Measurements from ENCODE around the gene CCND1. TPM values are rescaled to one million over a fixed set of nuclear protein-coding genes. Genes with fewer than 3 reads are reported as not detected.

CCND1 gene
- total and polyA plus RNA-seq, 2 experiments from 2014 or later: 20.1 to 36.5 TPM

DNA sequence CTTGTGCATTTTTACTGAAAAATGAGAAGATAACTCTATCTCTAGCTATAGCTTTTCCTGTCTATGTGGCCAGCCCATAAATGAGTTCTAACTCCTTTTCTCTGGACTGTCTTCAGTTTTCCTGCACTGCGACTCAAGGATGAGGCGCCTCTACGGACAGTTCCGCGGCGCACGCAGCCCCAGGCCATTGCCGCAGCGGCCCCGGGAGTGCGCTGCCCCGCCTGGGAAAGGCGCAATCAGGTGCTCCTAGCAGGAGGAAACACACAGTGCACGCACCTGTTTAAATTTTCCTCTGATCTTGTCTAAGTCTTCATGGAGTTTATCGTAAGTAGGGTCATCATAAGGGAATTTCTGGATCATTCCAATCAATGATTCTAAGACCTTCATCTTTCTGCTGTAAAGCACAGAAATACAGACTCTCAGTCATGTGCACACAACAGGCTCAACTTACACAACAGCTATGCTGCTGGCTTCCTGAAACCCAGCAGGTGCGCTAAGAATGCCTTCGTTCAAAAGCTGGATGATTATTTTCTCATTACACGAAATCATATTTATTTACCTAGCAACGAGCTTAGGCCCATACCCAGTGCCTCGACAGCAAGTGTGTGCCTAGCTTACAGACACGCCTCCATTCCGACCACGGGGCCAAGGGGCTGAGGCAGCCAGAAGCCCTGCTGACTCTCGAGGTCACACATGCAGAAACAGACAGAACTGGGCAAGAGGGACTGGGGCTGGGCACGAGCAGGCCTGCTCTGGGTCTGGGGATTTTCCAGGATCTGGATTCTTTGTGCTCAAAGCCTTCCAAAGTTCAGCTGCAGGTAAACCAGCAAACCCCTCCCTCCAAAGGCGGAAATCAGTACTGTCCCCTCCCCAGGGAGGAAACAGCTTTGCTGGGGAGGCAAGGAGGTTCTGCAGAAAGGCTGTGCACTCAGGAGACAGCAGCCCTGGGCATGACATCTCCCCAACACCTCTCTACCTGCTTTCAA, 27.0 kb downstream of the CCND1 start:
- DNase-seq (ENCODE audit: low read depth in 1 of 2, low spot score in 1 of 2): no peak
- H3K4me3 ChIP-seq: no peak overlapping the region
- H3K4me1 ChIP-seq (ENCODE audit: low read depth): no peaks in the 10 kb centered on the region
- peaks cover 3% of the 10 kb centered on the region for H3K36me3 ChIP-seq
- TF ChIP-seq, protein P1, sequence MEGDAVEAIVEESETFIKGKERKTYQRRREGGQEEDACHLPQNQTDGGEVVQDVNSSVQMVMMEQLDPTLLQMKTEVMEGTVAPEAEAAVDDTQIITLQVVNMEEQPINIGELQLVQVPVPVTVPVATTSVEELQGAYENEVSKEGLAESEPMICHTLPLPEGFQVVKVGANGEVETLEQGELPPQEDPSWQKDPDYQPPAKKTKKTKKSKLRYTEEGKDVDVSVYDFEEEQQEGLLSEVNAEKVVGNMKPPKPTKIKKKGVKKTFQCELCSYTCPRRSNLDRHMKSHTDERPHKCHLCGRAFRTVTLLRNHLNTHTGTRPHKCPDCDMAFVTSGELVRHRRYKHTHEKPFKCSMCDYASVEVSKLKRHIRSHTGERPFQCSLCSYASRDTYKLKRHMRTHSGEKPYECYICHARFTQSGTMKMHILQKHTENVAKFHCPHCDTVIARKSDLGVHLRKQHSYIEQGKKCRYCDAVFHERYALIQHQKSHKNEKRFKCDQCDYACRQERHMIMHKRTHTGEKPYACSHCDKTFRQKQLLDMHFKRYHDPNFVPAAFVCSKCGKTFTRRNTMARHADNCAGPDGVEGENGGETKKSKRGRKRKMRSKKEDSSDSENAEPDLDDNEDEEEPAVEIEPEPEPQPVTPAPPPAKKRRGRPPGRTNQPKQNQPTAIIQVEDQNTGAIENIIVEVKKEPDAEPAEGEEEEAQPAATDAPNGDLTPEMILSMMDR (IDR thresholded peaks at IDR 0.05; ENCODE audit: low read depth, low read length): no peak
- no peaks in the 10 kb centered on the region for H3K9me3 ChIP-seq (ENCODE audit: low read depth)
- H3K27me3 ChIP-seq: no peaks in the 10 kb centered on the region
- H3K27ac ChIP-seq: no peak overlapping the region

DNA sequence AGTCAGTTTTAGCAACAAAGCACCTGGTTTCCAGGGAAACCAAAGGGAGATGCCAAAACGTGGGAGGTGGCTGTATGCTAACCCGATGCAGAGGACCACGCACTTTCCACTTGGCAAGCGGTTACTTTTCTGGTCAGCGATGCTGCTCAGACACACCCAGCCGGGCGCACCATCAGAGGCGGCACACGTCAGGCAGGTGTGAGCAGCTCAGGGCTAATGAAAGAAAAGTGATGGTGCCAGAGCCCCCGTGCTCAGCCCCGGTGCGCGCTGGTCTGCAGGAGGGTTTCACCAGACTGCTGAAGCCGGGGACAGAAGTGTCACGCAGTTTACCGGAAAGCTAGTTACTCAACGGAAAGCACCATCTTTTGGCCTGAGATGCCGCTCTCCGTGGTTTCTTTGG, 28.5 kb downstream of the CCND1 start:
- peaks cover 3% of the 10 kb centered on the region for H3K36me3 ChIP-seq
- H3K27ac ChIP-seq: no peak overlapping the region
- H3K27me3 ChIP-seq: no peaks in the 10 kb centered on the region
- H3K4me3 ChIP-seq: no peak overlapping the region
- no peaks in the 10 kb centered on the region for H3K9me3 ChIP-seq (ENCODE audit: low read depth)
- DNase-seq (ENCODE audit: low read depth in 1 of 2, low spot score in 1 of 2): no peak
- TF ChIP-seq, protein P1 (IDR thresholded peaks at IDR 0.05; ENCODE audit: low read depth, low read length): no peak
- peaks cover 4% of the 10 kb centered on the region for H3K4me1 ChIP-seq (ENCODE audit: low read depth)

DNA sequence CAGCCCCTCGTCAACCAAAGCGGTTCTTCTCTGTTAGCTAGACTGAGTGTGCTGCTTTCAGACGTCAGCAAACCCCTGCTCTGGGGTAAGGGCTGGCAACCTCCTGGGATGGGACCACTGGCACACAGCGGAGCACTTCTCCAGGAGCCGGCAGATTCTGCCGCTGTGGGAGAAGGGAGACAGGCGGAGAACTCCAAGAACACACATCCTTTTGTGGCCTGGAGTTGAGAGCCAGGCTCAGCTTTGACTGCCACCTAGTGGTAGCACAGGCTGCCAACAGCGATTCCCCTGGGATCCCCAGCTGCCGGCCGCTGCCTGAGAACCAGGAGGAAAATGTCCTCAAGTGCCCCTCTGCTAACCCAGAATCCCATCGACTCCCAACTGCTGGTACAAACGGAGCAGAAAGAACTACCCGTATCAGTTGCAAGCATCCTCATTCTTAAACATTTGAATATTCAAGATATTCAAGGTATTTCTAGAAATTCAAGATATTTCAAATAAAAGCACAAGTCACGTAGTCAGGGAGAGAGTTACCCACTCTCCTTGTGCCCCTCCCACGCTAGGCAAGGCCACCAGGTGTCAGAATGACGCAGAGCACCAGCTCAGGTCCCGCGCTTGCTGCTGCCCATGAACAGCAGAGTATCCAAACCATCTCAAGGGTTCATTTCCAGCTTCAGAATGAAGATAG, 29.3 kb downstream of the CCND1 start:
- peaks cover 4% of the 10 kb centered on the region for H3K4me1 ChIP-seq (ENCODE audit: low read depth)
- no peaks in the 10 kb centered on the region for H3K27me3 ChIP-seq
- H3K9me3 ChIP-seq (ENCODE audit: low read depth): no peaks in the 10 kb centered on the region
- DNase-seq (ENCODE audit: low read depth in 1 of 2, low spot score in 1 of 2): peak; percentile 90 to 93
- H3K36me3 ChIP-seq: peaks cover 3% of the 10 kb centered on the region
- H3K27ac ChIP-seq: peak overlapping the region; percentile 3
- no peak overlapping the region for H3K4me3 ChIP-seq
- TF ChIP-seq, protein P1 (IDR thresholded peaks at IDR 0.05; ENCODE audit: low read depth, low read length): peak; percentile 96

DNA sequence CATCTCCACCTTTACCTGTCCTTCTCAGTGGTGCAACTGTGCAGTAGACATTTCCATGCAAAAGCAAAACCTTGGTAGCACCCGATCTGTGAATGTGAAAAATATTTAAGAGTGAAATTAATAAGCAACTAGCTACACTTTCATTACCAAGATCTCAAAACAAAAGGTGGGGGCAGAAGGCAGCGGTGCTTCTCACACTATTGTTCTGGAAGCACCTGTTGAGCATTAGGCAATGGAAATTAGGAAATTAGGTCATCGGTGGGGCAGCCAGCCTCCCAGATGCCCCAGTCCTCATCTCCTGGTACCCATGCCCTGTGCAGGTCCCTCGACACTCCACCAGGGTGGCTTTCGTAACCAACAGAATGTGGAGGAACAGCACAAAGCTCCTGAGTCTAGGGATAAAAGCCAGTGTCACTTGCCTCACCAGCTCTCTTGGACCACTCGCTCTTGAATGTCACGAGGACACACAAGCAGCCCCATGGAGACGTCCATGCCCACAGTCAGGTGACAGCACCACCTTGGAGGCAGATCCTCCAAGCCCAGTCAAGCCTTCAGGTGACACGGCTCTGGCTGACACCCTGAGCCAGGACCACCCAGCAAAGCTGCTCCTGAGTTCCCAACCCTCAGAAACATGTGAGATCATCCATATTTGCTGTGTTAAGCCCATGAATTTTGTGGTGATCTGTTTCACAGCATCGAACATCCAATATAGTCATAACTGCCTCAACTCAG, 30.9 kb downstream of the CCND1 start:
- H3K27me3 ChIP-seq: no peaks in the 10 kb centered on the region
- H3K36me3 ChIP-seq: peaks cover 3% of the 10 kb centered on the region
- H3K27ac ChIP-seq: no peak overlapping the region
- no peak for DNase-seq (ENCODE audit: low read depth in 1 of 2, low spot score in 1 of 2)
- no peaks in the 10 kb centered on the region for H3K9me3 ChIP-seq (ENCODE audit: low read depth)
- TF ChIP-seq, protein P1 (IDR thresholded peaks at IDR 0.05; ENCODE audit: low read depth, low read length): no peak
- H3K4me1 ChIP-seq (ENCODE audit: low read depth): peaks cover 4% of the 10 kb centered on the region
- H3K4me3 ChIP-seq: no peak overlapping the region

DNA sequence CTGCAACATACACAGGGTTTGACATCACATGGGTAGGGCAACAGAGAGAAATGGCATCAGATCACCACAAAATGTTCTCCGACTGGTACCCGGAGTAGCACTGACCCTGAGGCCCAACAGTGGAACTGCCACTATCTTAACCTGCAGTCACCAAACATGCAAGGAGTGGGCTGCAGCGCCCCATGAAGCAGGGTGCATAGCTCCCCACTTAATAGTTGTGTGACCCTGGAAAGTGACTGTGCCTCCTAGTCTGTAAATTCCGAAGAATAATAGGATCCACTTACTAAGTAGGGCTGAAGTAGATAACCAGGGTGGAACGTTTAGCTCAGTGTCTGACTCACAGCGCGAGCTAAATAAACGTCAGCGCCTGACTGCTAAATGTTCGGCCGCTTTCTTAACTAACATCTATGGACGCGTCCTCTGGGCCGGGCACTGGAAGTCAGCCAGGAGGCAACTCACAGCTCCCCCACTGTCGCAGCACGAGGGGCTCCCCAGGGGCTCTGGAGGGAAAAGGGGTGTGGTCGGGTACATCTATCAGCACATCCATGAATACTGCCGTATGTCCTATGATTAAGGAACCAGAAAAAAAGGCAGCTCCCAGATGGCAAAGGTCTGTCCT, 33.4 kb downstream of the CCND1 start:
- Histone ChIP-seq H3K27ac (no peak overlapping the region), H3K27me3 (no peaks in the 10 kb centered on the region), H3K36me3 (peaks cover 3% of the 10 kb centered on the region), H3K4me3 (peak overlapping the region; percentile 90), H3K4me1 (ENCODE audit: low read depth) (peaks cover 4% of the 10 kb centered on the region), H3K9me3 (ENCODE audit: low read depth) (no peaks in the 10 kb centered on the region)
- peak in 1 of 2 donors; percentile 76 for DNase-seq (ENCODE audit: low read depth in 1 of 2, low spot score in 1 of 2)
- TF ChIP-seq, protein P1 (IDR thresholded peaks at IDR 0.05; ENCODE audit: low read depth, low read length): no peak

Data from cardiac muscle cell (in vitro differentiated cells and primary cell).